Panc1 (cell line): ENCODE measurements around the gene GLI3.

Experiments
- CTCF ChIP-seq: fragments of 450-650 bp; IDR thresholded peaks from 2 replicates; pipeline ENCODE4 v1.5.1; 2017; ENCODE audit warnings: mild to moderate bottlenecking
- POLR2AphosphoS5 ChIP-seq: IDR thresholded peaks from 2 replicates; pipeline ENCODE4 v1.6.1; 2012; ENCODE audit warnings: mild to moderate bottlenecking, low read depth, low read length, moderate library complexity
- REST ChIP-seq, 2 experiments: IDR thresholded peaks; 2 replicates each; pipeline ENCODE4 v1.6.1; 2011 to 2012; ENCODE audit warnings: low read depth in 2 of 2, control low read depth in 1 of 2, low read length in 1 of 2, mild to moderate bottlenecking in 1 of 2, moderate library complexity in 1 of 2; ENCODE audit not compliant: insufficient read depth in 1 of 2
- SIN3A ChIP-seq: IDR thresholded peaks from 2 replicates; pipeline ENCODE4 v1.6.1; 2012; ENCODE audit warnings: low read depth, mild to moderate bottlenecking, low read length, moderate library complexity, borderline replicate concordance; ENCODE audit not compliant: insufficient read depth

GRCh38 chr7:42183547-42183946 lies 53.5 kb downstream of the GLI3 start:
- TF ChIP-seq CTCF, result no peak
- TF ChIP-seq SIN3A, result no peak
- TF ChIP-seq POLR2AphosphoS5, result no peak
- no peak for TF ChIP-seq REST (IDR thresholded peaks at IDR 0.05; ENCODE audit: insufficient read depth in 1 of 2, low read depth in 2 of 2, low read length in 1 of 2)
